Panc1 (cell line): ENCODE measurements around the gene CFAP20.

Experiments used
- POLR2AphosphoS5 ChIP-seq: IDR thresholded peaks from 2 replicates; pipeline ENCODE4 v1.6.1; 2012; ENCODE audit warnings: mild to moderate bottlenecking, low read depth, low read length, moderate library complexity
- TCF7L2 ChIP-seq: IDR thresholded peaks from 2 replicates; pipeline ENCODE4 v1.6.1; 2011; ENCODE audit warnings: mild to moderate bottlenecking, low read depth, low read length, inconsistent platforms
- TF ChIP-seq, protein P1 (sequence below): fragments of 450-650 bp; IDR thresholded peaks from 2 replicates; pipeline ENCODE4 v1.5.1; 2017; ENCODE audit warnings: mild to moderate bottlenecking
- TF ChIP-seq, protein P2 (sequence below), 2 experiments: IDR thresholded peaks; 2 replicates each; pipeline ENCODE4 v1.6.1; 2011 to 2012; ENCODE audit warnings: low read depth in 2 of 2, control low read depth in 1 of 2, low read length in 1 of 2, mild to moderate bottlenecking in 1 of 2, moderate library complexity in 1 of 2; ENCODE audit not compliant: insufficient read depth in 1 of 2

DNA sequence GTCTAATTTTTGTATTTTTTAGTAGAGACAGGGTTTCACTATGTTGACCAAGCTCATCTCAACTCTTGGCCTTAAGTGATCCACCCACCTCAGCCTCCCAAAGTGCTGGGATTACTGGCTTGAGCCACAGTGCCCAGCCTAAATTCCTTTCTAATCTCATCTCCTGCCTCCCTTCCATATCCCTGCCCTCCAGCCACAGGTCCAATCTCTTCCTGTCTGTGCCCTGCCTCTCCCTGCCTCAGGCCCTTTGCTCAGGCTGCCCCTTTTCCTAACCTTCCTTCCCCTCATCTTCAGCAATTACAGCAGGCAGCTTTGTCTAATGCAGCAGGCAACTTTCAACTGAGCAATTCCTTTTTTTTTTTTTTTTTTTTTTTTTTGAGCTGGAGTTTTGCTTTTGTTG, 46.8 kb downstream of the CFAP20 start:
- TF ChIP-seq POLR2AphosphoS5 (no peak), TCF7L2 (no peak)
- TF ChIP-seq, protein P1, sequence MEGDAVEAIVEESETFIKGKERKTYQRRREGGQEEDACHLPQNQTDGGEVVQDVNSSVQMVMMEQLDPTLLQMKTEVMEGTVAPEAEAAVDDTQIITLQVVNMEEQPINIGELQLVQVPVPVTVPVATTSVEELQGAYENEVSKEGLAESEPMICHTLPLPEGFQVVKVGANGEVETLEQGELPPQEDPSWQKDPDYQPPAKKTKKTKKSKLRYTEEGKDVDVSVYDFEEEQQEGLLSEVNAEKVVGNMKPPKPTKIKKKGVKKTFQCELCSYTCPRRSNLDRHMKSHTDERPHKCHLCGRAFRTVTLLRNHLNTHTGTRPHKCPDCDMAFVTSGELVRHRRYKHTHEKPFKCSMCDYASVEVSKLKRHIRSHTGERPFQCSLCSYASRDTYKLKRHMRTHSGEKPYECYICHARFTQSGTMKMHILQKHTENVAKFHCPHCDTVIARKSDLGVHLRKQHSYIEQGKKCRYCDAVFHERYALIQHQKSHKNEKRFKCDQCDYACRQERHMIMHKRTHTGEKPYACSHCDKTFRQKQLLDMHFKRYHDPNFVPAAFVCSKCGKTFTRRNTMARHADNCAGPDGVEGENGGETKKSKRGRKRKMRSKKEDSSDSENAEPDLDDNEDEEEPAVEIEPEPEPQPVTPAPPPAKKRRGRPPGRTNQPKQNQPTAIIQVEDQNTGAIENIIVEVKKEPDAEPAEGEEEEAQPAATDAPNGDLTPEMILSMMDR = no peak
- TF ChIP-seq, protein P2, sequence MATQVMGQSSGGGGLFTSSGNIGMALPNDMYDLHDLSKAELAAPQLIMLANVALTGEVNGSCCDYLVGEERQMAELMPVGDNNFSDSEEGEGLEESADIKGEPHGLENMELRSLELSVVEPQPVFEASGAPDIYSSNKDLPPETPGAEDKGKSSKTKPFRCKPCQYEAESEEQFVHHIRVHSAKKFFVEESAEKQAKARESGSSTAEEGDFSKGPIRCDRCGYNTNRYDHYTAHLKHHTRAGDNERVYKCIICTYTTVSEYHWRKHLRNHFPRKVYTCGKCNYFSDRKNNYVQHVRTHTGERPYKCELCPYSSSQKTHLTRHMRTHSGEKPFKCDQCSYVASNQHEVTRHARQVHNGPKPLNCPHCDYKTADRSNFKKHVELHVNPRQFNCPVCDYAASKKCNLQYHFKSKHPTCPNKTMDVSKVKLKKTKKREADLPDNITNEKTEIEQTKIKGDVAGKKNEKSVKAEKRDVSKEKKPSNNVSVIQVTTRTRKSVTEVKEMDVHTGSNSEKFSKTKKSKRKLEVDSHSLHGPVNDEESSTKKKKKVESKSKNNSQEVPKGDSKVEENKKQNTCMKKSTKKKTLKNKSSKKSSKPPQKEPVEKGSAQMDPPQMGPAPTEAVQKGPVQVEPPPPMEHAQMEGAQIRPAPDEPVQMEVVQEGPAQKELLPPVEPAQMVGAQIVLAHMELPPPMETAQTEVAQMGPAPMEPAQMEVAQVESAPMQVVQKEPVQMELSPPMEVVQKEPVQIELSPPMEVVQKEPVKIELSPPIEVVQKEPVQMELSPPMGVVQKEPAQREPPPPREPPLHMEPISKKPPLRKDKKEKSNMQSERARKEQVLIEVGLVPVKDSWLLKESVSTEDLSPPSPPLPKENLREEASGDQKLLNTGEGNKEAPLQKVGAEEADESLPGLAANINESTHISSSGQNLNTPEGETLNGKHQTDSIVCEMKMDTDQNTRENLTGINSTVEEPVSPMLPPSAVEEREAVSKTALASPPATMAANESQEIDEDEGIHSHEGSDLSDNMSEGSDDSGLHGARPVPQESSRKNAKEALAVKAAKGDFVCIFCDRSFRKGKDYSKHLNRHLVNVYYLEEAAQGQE (IDR thresholded peaks at IDR 0.05; ENCODE audit: insufficient read depth in 1 of 2, low read depth in 2 of 2, low read length in 1 of 2) = no peak
